ENCODE data around the gene EML3. TPM values are rescaled to one million over a fixed set of nuclear protein-coding genes. Genes with fewer than 3 reads are reported as not detected.

The EML3 gene
- total and polyA plus RNA-seq, 2 of the 13 experiments (the other 11 are each of a cell fraction or from before 2014, with no cell fraction given), result 10.6 to 12.3 TPM

- TF ChIP-seq THAP7 (CRISPR knock-in tag; IDR thresholded peaks at IDR 0.05) (peak; percentile 75; the same call in 1 of the 2 replicates), NFATC3 (CRISPR knock-in tag; IDR thresholded peaks at IDR 0.05) (no peak), CSRNP1 (CRISPR knock-in tag; IDR thresholded peaks at IDR 0.05) (peak; percentile 81; the same call in 1 of the 2 replicates), SP5 (CRISPR knock-in tag; IDR thresholded peaks at IDR 0.05; ENCODE audit: borderline replicate concordance, low read depth) (peak; percentile 70), ZNF256 (CRISPR knock-in tag; conservative IDR thresholded peaks at IDR 0.05) (no peak; the same call in 1 of the 2 replicates), JDP2 (CRISPR knock-in tag; IDR thresholded peaks at IDR 0.05; ENCODE audit: borderline replicate concordance) (no peak), ATF3 (CRISPR knock-in tag; IDR thresholded peaks at IDR 0.05) (0 out of 2 replicates have a peak, but pooled peaks have one; percentile 14), HOXA7 (CRISPR knock-in tag; IDR thresholded peaks at IDR 0.05) (no peak), ZKSCAN5 (CRISPR knock-in tag; IDR thresholded peaks at IDR 0.05) (no peak), GPBP1L1 (CRISPR knock-in tag; IDR thresholded peaks at IDR 0.05) (no peak), ZMYM4 (CRISPR knock-in tag; IDR thresholded peaks at IDR 0.05) (peak; percentile 51; the same call in 1 of the 2 replicates), NFE2L1 (CRISPR knock-in tag; IDR thresholded peaks at IDR 0.05; ENCODE audit: borderline replicate concordance) (no peak), HNRNPL (IDR thresholded peaks at IDR 0.05; ENCODE audit: low read depth, low read length) (no peak), GPN1 (CRISPR knock-in tag; IDR thresholded peaks at IDR 0.05; ENCODE audit: borderline replicate concordance) (no peak), ZFP36 (IDR thresholded peaks at IDR 0.05; ENCODE audit: borderline replicate concordance, low read depth, low read length, partially characterized antibody) (no peak), ZFP1 (CRISPR knock-in tag; IDR thresholded peaks at IDR 0.05) (no peak), IKZF4 (CRISPR knock-in tag; IDR thresholded peaks at IDR 0.05; ENCODE audit: borderline replicate concordance, low read depth, not compliant biosample characterization) (no peak), ZFAT (CRISPR knock-in tag; conservative IDR thresholded peaks at IDR 0.05) (no peak), ZNF296 (CRISPR knock-in tag; conservative IDR thresholded peaks at IDR 0.05) (no peak; the same call in 1 of the 2 replicates), LBX2 (CRISPR knock-in tag; IDR thresholded peaks at IDR 0.05; ENCODE audit: borderline replicate concordance) (no peak), SSRP1 (CRISPR knock-in tag; IDR thresholded peaks at IDR 0.05) (no peak), DBP (CRISPR knock-in tag; IDR thresholded peaks at IDR 0.05; ENCODE audit: not compliant biosample characterization) (no peak), EP300 (IDR thresholded peaks at IDR 0.05; ENCODE audit: low read depth in 2 of 2, low read length in 2 of 2) (no peak), EP300 (CRISPR knock-in tag; IDR thresholded peaks at IDR 0.05; ENCODE audit: borderline replicate concordance) (no peak)
Observed at GRCh38 chr11:62601372-62602140, 11.0 kb downstream of the EML3 start, which contains the start of gene MTA2 (continued).

Measured in HepG2 (cell line).